ENCODE results near the gene MEGF8.

MEGF8 gene, protein sequence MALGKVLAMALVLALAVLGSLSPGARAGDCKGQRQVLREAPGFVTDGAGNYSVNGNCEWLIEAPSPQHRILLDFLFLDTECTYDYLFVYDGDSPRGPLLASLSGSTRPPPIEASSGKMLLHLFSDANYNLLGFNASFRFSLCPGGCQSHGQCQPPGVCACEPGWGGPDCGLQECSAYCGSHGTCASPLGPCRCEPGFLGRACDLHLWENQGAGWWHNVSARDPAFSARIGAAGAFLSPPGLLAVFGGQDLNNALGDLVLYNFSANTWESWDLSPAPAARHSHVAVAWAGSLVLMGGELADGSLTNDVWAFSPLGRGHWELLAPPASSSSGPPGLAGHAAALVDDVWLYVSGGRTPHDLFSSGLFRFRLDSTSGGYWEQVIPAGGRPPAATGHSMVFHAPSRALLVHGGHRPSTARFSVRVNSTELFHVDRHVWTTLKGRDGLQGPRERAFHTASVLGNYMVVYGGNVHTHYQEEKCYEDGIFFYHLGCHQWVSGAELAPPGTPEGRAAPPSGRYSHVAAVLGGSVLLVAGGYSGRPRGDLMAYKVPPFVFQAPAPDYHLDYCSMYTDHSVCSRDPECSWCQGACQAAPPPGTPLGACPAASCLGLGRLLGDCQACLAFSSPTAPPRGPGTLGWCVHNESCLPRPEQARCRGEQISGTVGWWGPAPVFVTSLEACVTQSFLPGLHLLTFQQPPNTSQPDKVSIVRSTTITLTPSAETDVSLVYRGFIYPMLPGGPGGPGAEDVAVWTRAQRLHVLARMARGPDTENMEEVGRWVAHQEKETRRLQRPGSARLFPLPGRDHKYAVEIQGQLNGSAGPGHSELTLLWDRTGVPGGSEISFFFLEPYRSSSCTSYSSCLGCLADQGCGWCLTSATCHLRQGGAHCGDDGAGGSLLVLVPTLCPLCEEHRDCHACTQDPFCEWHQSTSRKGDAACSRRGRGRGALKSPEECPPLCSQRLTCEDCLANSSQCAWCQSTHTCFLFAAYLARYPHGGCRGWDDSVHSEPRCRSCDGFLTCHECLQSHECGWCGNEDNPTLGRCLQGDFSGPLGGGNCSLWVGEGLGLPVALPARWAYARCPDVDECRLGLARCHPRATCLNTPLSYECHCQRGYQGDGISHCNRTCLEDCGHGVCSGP (N-terminal part only)

GRCh38 chr19:42325308-42325895 lies at the start of gene MEGF8:
Gene MEGF8, plus strand, starts transcription at chr19:42325635. Its CDS starts 609 bp downstream, at chr19:42326244.
- DNase-seq: peak; percentile 96 to 100 (median 98)
- intact Hi-C loops (cut with DNase I): loop anchor here (2.0 to 10.0 kb wide), 3 partner anchors 41 to 81 kb away; partner anchors contain the start of gene GSK3A

DNA sequence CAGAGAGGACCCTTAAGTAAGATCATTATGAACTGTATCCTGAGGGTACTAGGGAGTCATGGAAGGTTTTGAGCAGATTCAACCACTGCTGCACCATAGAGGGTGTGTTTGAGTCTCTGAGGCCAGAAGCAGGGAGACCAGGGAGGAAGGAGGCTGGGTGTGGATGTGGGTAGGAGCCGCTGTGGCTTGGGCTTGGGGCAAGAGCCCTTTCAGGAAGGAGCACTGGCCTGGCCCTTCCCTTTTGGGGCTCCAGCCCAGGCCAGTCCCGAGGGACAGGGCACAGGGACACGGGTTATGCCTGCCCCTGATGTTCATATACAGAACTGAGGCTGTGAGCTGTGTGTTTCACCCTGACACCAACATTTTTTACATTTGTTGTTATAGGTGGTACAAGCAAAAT lies 49.2 kb upstream of the MEGF8 start:
- no peak for DNase-seq
- intact Hi-C loops (cut with DNase I): no loop called here

DNA sequence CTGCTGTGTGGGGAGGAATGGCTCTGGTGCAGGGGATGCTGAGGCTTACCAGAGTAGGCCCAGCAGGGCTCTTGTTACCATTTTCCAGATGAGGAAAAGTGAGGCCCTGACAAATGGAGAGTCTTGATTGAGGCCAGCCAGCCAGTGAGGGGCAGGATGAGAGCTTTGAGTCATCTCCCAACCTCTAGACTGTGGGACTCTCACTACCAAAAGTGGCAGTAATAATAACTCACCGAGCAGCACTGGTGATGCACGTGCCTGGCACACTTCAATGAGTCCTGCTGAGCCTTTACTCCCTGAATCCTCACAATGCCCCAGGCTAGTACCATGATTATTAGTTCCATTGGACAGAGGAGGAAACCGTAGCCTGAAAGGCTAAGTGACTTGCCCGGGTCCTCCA lies 48.6 kb upstream of the MEGF8 start:
- intact Hi-C loops (cut with DNase I): no loop called here
- DNase-seq: no peak

DNA sequence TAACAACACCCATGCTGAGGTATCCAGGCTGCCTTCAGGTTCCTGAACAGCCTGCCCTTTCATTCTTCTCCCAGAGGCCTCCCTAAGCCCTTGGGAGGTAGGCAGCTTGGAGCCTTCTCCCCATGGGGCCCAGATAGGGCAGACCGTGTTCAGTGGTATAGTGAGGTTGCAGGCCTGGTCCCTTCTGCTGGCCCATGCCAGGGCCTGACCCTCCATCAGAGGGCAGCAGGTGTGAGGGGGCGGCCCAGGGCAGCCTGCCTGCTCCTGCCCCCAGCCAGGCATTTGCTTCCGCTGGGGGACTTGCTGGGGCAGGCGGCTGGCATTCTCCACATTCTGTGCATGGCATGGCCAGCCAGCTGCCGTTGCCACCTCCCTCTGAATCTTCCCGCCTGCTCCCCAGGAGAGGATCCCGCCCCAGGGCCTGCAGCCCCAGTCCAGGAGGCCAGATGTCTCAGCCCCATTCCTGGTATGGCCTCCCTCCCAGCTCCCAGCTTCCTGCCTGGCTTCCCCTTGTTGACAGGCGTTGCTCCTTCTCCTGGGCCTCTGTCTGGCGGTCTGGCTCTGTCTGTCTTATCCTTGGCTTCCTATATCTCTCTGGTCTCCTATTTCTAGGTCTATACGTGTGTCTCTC lies 47.5 kb upstream of the MEGF8 start:
- intact Hi-C loops (cut with DNase I): no loop called here
- DNase-seq: peak in 2 of 10 donors; percentile 83 to 84

- intact Hi-C loops (cut with DNase I): loop anchor here (1.0 kb wide), 1 partner anchor 32 kb away; no protein-coding TSS in a partner anchor
- peak in 1 of 10 donors; percentile 77 for DNase-seq
These were observed 46.8 kb upstream of the MEGF8 start for GRCh38 chr19:42278452-42279154.

GRCh38 chr19:42279155-42279901 lies 46.1 kb upstream of the MEGF8 start:
- DNase-seq: no peak

DNA sequence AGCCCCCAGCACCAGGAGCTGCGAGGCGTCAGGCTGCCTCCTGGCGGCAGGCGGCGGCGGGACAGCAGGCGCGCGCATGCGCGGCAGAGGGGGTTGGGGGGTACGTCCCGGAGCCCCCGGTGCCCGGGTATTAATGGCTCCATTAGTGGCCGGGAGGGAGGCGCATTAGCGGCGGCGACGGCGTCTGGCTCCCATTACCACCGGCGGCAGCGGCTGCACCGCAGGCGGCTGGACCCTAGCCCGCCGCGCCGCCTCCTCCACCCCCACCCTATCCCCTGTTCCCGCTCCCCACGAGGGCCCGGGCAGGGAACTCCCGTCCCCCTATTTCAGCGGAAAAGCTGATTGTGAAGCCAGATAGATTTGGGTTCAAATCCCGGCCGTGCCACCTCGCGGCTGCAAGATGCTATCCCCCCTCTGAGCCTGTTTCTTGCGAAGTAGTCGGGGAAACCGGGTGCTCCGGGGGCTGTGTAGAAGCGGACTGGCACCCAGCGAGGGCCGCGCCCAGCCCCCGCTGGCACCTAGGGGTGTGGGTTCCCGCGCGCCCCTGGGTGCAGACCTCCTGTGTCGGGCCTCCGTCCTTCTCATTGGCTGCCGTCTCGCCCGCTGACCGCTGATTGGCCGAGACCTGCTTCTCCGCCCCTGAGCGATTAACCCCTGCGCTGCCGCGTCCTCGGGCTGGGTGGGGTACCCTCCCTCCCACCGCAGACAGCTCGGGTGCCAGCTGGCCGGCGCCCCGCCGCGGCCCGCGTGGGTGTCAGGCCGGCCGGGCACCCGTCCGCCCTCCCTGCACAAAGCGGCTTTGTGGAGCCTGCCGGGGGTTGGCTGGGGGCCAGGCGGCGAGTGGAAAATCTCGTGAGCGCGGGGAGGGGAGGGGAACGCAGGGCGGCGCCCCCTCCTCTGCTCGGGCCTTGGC lies 45.3 kb upstream of the MEGF8 start:
- intact Hi-C loops (cut with DNase I): loop anchor here (1.0 to 2.0 kb wide), 2 partner anchors 25 to 34 kb away; partner anchors contain the start of gene ERF
- peak; percentile 95 to 100 (median 98) for DNase-seq

More at GRCh38 chr19:42279155-42279901, 46.1 kb upstream of the MEGF8 start:
- intact Hi-C loops (cut with DNase I): loop anchor here (1.0 kb wide), 1 partner anchor 33 kb away; no protein-coding TSS in a partner anchor

DNA sequence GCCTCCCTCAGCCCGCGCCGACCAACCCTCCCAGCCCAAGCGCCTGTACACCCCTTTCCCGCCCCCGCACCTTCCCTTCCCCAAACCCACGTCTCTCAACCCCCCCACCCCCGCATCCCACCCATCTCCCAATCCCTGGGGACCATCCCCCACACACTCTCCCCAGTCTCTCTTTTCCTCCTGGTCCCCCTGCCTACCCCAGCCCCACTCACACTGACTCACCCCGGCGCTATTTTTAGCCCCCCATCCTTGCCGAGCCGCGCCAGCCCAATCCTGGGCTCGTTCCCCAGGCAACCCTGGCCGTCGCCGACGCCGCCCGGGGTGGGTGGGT lies 44.7 kb upstream of the MEGF8 start:
- DNase-seq: peak in 7 of 10 donors; percentile 52 to 88 (median 60)
- intact Hi-C loops (cut with DNase I): loop anchor here (2.0 kb wide), 1 partner anchor 26 kb away; the partner anchor contains the start of gene ERF

- intact Hi-C loops (cut with DNase I): loop anchor here (2.0 kb wide), 1 partner anchor 26 kb away; the partner anchor contains the start of gene ERF
These were observed 44.1 kb upstream of the MEGF8 start for GRCh38 chr19:42281146-42281826.

GRCh38 chr19:42281827-42282762 lies 43.3 kb upstream of the MEGF8 start:
- intact Hi-C loops (cut with DNase I): loop anchor here (2.0 kb wide), 1 partner anchor 27 kb away; the partner anchor contains the start of gene ERF
- DNase-seq: no peak

More at GRCh38 chr19:42281146-42281826, 44.1 kb upstream of the MEGF8 start:
- peak in 8 of 10 donors; percentile 51 to 96 (median 76) for DNase-seq

DNA sequence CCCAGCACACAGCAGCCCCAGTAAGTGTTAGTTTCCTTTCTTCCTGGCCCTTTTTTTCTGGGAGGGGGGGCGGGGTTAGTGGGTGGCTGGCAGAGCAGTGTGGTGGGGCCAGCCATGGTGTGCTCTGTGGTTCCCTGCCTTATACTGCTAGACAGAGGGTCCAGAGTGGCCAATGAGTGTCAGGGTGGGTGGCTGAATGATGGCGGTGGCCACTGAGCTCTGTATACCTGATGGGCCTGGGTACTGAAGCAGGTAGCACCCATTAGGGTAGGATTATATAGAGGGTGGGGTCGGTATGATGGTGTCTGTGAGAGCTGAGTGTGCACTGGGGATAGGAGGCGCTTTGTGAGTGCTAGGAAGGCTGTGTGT lies 42.6 kb upstream of the MEGF8 start:
- DNase-seq: peak in 1 of 10 donors; percentile 88
- intact Hi-C loops (cut with DNase I): no loop called here

DNA sequence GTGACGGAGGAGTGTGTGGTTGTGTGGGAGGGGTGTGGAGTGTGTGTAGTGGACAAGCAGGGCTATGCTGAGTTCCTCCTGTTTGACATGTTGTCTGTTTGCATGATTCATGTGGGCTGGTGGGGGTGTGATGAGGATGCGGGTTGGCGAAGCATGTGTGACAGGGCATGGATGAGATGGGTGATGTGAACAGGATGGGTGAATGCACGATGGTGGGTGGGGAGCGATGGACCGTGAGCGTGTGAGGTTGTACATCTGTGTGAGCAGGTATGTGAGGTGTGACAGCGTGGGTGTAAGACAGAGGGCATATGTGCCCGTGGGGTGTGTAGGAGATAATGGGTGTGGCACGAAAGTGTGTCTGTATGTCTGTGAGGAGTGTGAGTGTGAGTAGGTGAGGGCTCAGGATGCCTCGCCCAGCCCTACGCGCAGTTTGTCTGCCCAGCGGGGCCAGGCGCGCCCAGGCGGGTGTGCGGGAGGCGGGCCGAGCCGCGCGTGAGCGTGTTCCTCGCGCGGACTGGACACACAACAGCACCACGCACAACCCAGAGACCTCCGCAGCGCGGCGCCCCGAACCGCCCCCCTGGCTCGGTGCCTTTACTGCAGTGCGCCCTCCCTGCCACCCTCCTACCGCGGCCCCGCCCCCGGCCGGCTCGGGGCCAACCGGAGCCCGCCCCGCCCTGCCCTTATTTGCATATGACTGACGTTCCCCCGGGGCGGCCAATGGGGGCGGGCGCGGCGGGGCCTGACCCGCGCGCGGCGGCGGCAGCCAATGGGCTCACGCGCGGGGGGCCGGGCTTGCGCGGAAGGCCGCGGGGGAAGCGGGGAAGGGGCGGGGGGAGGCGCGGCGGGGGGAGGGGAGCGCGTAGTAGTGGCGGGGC lies 42.0 kb upstream of the MEGF8 start:
- intact Hi-C loops (cut with DNase I): loop anchor here (2.0 kb wide), 1 partner anchor 41 kb away; the partner anchor contains the start of gene MEGF8
- DNase-seq: peak; percentile 87 to 99 (median 96)

DNA sequence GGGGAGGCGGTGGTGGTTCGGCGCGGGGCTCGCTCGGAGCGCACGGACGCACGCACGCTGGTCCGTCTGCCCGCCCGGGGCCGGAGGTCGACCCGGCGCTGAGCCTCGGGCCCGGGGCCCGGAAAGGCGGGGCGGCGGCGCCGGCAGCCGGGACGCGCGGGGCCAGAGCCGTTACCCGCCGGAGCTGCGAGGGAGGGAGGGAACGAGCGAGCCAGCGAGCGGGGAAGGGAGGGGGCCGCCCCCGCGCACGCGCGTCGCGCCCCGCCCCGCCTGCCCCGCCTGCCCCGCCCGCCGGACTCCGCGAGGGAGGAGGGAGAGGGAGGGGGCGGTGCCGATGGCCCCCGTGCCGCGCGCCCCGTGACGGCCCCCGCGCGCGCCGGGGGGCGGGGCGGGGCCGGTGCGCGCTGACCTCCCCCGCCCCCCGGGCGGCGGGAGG lies 41.4 kb upstream of the MEGF8 start:
- DNase-seq: peak in 9 of 10 donors; percentile 59 to 97 (median 68)
- intact Hi-C loops (cut with DNase I): loop anchor here (2.0 kb wide), 1 partner anchor 41 kb away; the partner anchor contains the start of gene MEGF8
